MM.1S (cell line): ENCODE data around the gene KRTAP1-4.

Experiments used
- DNase-seq: peaks from one replicate; pipeline ENCODE4 v3.0.0-alpha.2; 2015
- H2AFZ ChIP-seq: fragments of 300-600 bp; sonication (generic); 2 replicates; pipeline ENCODE4 v1.6.0; 2016; ENCODE audit warnings: antibody characterized with exemption, low read length
- H3F3A ChIP-seq: fragments of 300-600 bp; sonication (generic); 2 replicates; pipeline ENCODE4 v1.6.1; 2016; ENCODE audit warnings: mild to moderate bottlenecking, antibody characterized with exemption, low read length, moderate library complexity, mixed read lengths; ENCODE audit not compliant: insufficient read depth
- H3K27ac ChIP-seq: fragments of 300-600 bp; sonication (generic); 2 replicates; pipeline ENCODE4 v1.5.1; 2016; ENCODE audit warnings: mild to moderate bottlenecking, low read length
- H3K27me3 ChIP-seq: fragments of 300-600 bp; sonication (generic); replicated peaks from 2 replicates; pipeline ENCODE4 v1.6.0; 2016; ENCODE audit warnings: low read length; ENCODE audit not compliant: insufficient read depth
- H3K36me3 ChIP-seq: fragments of 300-600 bp; sonication (generic); replicated peaks from 2 replicates; pipeline ENCODE4 v1.6.1; 2016; ENCODE audit warnings: mild to moderate bottlenecking, low read length, mixed read lengths; ENCODE audit not compliant: insufficient read depth
- H3K4me1 ChIP-seq: fragments of 300-600 bp; sonication (generic); 2 replicates; pipeline ENCODE4 v1.6.1; 2016; ENCODE audit warnings: low read length, mixed read lengths
- H3K4me2 ChIP-seq: fragments of 300-600 bp; sonication (generic); 2 replicates; pipeline ENCODE4 v1.6.0; 2016; ENCODE audit warnings: low read depth, low read length
- H3K4me3 ChIP-seq: fragments of 300-600 bp; sonication (generic); 2 replicates; pipeline ENCODE4 v1.5.1; 2016; ENCODE audit warnings: low read length, mixed read lengths
- H3K79me2 ChIP-seq: fragments of 300-600 bp; sonication (generic); 2 replicates; pipeline ENCODE4 v1.6.1; 2016; ENCODE audit warnings: mixed run types, low read length, mixed read lengths
- H3K9ac ChIP-seq: fragments of 300-600 bp; sonication (generic); 2 replicates; pipeline ENCODE4 v1.6.1; 2016; ENCODE audit warnings: low read length, mixed read lengths
- H3K9me2 ChIP-seq: fragments of 300-600 bp; sonication (generic); replicated peaks from 2 replicates; pipeline ENCODE4 v1.6.1; 2016; ENCODE audit warnings: mild to moderate bottlenecking, low read length, mixed read lengths; ENCODE audit not compliant: insufficient read depth
- H3K9me3 ChIP-seq: fragments of 300-600 bp; sonication (generic); replicated peaks from 2 replicates; pipeline ENCODE4 v1.6.1; 2016; ENCODE audit warnings: mild to moderate bottlenecking, low read length, mixed read lengths; ENCODE audit not compliant: insufficient read depth
- H4K20me1 ChIP-seq: fragments of 300-600 bp; sonication (generic); 2 replicates; pipeline ENCODE4 v1.6.1; 2016; ENCODE audit warnings: mild to moderate bottlenecking, low read length, moderate library complexity, mixed read lengths; ENCODE audit not compliant: insufficient read depth
- EZH2 ChIP-seq: fragments of 300-600 bp; sonication (generic); optimal IDR thresholded peaks from 2 replicates; pipeline ENCODE3; 2017; ENCODE audit warnings: low read depth, mild to moderate bottlenecking, antibody characterized with exemption, low read length, mixed read lengths
- EZH2phosphoT487 ChIP-seq: fragments of 300-600 bp; sonication (generic); IDR thresholded peaks from 2 replicates; pipeline ENCODE4 v1.6.1; 2018; ENCODE audit warnings: antibody characterized with exemption, low read length
- TF ChIP-seq, protein P1 (sequence below): fragments of 300-600 bp; sonication (generic); IDR thresholded peaks from 2 replicates; pipeline ENCODE4 v1.5.1; 2016; ENCODE audit warnings: antibody characterized with exemption, low read length, mixed read lengths

KRTAP1-4 gene

DNA sequence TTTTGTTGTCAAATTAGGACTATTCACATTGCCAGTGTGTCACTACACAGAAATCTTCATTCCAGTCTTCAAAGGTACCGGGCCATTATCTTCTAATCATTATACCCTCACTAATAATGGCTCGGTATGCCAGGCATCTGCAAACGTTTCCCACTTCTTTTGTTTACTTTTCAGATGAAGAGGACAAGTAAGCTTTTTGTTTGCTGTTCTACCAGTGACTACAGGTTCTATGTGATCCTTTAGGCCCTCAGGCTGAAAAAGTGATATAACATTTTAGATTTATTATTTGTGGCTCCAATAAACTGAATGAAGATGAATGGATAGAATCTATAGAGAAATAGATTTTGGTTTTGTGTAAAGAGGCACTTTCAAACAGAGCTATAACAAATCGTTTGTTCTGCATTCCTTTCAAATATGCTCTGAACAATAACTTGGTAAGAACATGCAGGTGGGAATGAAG lies 20.7 kb downstream of the KRTAP1-4 start:
- Histone ChIP-seq H3K27me3 (no peaks in the 10 kb centered on the region), H3K4me1 (no peaks in the 10 kb centered on the region), H2AFZ (no peak overlapping the region), H3K9ac (no peak overlapping the region), H3K4me2 (no peak overlapping the region), H3K36me3 (no peaks in the 10 kb centered on the region), H4K20me1 (no peaks in the 10 kb centered on the region), H3K27ac (no peak overlapping the region), H3F3A (no peaks in the 10 kb centered on the region), H3K79me2 (no peaks in the 10 kb centered on the region), H3K9me2 (no peaks in the 10 kb centered on the region; the same call in 1 of the 2 replicates), H3K9me3 (no peaks in the 10 kb centered on the region), H3K4me3 (no peak overlapping the region)
- DNase-seq, result no peak
- TF ChIP-seq, protein P1, sequence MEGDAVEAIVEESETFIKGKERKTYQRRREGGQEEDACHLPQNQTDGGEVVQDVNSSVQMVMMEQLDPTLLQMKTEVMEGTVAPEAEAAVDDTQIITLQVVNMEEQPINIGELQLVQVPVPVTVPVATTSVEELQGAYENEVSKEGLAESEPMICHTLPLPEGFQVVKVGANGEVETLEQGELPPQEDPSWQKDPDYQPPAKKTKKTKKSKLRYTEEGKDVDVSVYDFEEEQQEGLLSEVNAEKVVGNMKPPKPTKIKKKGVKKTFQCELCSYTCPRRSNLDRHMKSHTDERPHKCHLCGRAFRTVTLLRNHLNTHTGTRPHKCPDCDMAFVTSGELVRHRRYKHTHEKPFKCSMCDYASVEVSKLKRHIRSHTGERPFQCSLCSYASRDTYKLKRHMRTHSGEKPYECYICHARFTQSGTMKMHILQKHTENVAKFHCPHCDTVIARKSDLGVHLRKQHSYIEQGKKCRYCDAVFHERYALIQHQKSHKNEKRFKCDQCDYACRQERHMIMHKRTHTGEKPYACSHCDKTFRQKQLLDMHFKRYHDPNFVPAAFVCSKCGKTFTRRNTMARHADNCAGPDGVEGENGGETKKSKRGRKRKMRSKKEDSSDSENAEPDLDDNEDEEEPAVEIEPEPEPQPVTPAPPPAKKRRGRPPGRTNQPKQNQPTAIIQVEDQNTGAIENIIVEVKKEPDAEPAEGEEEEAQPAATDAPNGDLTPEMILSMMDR, result no peak
- no peak for TF ChIP-seq EZH2
- TF ChIP-seq EZH2phosphoT487, result no peak

DNA sequence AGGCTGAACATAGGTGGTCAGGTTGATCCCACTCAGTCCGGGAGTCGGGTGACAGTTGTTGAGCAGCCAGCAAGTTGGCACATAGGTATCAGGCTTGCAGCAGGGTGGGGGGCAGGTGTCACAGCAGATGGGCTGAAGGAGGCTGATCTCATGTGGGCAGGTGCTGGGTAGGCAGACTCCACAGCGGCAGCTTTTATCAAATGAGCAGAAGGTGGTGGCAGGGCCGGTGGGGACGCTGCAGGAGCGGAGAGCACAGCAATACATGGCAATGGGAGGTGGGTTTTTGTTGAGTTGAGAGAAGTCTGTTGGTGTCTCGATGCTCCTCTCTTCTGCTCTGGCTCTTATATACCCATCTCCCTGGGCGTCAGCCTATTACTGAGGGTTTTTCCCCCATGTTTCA lies 21.2 kb downstream of the KRTAP1-4 start, which contains the start of gene KRTAP3-1:
Gene KRTAP3-1, minus strand, starts transcription at position 318 of the 400 bp plus-strand sequence. Its CDS starts 54 bp downstream, at position 264.
- no peak within 1 kb of the TSS for H2AFZ ChIP-seq
- TF ChIP-seq EZH2 (no peak), EZH2phosphoT487 (no peak)
- TF ChIP-seq, protein P1, result no peak
- H3K9me3 ChIP-seq, result no peaks in the 10 kb centered on the region
- no peaks in the 10 kb centered on the region for H3F3A ChIP-seq
- no peaks in the 10 kb centered on the region for H3K27me3 ChIP-seq
- no peaks in the 10 kb centered on the region; the same call in 1 of the 2 replicates for H3K9me2 ChIP-seq
- no peaks in the 10 kb centered on the region for H3K4me1 ChIP-seq
- no peaks in the 10 kb centered on the region for H3K79me2 ChIP-seq
- H3K4me2 ChIP-seq, result no peak within 1 kb of the TSS
- H3K27ac ChIP-seq, result no peak within 1 kb of the TSS
- H3K36me3 ChIP-seq, result no peaks in the 10 kb centered on the region
- DNase-seq, result no peak
- H3K4me3 ChIP-seq, result no peak within 1 kb of the TSS
- no peaks in the 10 kb centered on the region for H4K20me1 ChIP-seq
- H3K9ac ChIP-seq, result no peak within 1 kb of the TSS

DNA sequence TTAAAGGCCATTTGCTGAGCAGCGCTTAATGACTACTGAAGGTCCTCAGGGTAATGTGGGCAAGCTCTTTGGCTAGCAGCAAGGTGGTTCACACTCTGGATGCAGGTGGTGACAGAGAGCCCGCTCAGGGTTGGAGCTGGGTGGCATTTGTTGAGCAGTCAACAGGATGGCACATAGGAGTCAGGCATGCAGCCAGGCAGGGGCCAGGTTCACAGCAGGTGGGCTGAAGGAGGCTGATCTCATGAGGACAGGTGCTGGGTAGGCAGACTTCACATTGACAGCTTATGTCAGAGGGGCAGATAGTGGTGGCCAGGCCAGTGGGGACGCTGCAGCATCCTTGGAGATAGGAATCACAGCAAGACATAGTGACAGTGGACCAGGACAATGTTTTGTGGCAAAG lies 25.6 kb downstream of the KRTAP1-4 start:
- no peak for DNase-seq
- H3K4me1 ChIP-seq, result no peaks in the 10 kb centered on the region

More for the DNA sequence above, 25.6 kb downstream of the KRTAP1-4 start:
- Histone ChIP-seq H4K20me1 (no peaks in the 10 kb centered on the region), H3K9me2 (no peaks in the 10 kb centered on the region; the same call in 1 of the 2 replicates), H3K9ac (no peak overlapping the region), H3K36me3 (no peaks in the 10 kb centered on the region), H3K27ac (no peak overlapping the region), H3K4me3 (no peak overlapping the region), H2AFZ (no peak overlapping the region), H3K9me3 (no peaks in the 10 kb centered on the region), H3F3A (no peaks in the 10 kb centered on the region), H3K79me2 (no peaks in the 10 kb centered on the region), H3K4me2 (no peak overlapping the region), H3K27me3 (no peaks in the 10 kb centered on the region)
- TF ChIP-seq EZH2phosphoT487 (no peak), EZH2 (no peak)
- TF ChIP-seq, protein P1, result no peak
